Stimulated activated CD8-positive, alpha-beta memory T cell treated with anti-CD3 and anti-CD28 coated beads, Interleukin-4, amount 100 ng/mL, for 1 hour (primary cell): ENCODE results near the gene SPATS2.
A peak's percentile ranks its signal among the peaks of the same experiment; 100 is the strongest.

ENCODE experiments used
- DNase-seq, 2 donors: peaks; one replicate each; pipeline ENCODE4 v3.0.0-alpha.2; 2020; ENCODE audit warnings: low read depth in 2 of 2, low spot score in 1 of 2

SPATS2 gene

DNA sequence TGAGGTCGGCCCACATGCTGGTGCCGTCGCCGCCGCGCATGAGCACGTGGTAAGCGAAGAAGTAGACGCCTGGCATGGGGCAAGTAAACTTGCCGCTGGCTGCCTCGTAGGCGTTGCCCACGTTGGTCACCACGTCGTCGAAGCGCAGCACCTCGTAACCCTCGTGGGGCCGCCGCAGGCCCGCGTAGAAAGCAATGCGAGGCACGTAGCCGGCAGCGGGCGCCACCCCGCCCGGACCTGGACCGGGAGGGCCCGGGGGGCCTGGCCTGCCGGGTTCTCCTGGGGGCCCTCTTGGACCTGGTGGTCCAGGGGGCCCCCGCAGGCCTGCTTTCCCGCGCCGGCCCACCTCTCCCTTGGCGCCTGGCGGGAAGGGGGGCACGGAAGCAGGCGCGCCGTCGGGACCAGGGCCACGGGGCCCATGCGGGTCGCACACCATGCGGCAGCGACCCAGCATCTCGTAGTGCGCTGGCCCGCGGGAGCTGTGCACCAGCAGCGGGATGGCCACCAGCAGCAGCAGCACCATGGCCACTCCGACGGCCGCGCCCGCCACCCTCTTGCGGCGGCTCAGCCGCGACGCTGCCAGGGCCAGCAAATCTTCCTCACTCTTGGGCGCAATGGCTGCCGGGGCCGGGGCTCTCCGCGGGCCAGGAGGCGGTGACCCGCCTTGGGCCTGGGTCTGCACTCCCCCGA, 31.2 kb upstream of the SPATS2 start:
- DNase-seq, result no peak

DNA sequence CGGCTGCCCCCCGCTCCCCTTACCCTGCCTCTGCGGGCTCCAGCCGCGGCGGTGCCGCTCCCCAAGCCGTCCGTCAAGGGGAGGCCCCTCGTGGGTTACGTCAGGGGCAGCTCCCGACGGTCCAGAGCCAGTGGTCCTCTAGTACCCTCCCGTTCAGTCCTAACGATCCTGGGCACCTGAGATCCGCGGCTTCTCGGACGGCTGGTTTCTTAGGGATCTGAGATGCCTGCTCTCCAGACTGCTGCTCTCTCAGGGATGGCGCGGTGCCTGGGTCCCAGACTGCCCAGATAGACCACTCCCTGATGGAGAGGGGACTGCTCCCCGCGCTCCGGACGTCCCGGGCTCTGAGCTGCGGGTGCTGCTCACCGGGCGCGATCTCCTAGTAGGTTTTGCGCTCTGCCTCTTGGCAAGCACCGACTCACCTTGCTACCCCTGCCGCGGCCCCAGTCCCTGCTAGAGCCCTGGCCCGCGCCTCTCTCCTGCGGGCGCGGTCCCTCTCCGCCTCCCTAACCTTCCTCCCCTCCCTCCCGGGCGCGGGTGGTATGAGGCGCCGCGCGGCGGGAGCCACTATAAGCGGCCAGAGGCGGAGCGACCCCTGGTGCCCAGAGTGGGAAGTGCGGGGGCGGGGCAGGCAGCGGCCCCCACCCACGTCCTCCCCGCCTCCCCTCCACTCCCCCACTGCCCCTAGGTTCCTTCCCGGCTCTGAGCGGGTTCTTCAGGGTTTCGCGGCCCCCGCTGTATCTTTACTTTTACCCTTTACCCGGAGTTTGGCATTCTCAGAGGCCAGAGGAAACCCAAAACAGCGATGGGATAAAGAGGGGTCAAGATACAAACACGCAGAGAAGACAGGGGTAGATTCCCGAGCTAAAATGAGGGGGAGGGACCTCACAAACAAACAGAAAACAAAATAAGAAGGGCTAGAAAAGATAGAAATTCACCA, 30.3 kb upstream of the SPATS2 start, which contains the start of gene C1QL4:
TSS of gene C1QL4 (minus strand) at position 544 of the 940 bp plus-strand sequence. CDS start 711 bp downstream, outside the sequence.
- peak; percentile 80 to 86 for DNase-seq

DNA sequence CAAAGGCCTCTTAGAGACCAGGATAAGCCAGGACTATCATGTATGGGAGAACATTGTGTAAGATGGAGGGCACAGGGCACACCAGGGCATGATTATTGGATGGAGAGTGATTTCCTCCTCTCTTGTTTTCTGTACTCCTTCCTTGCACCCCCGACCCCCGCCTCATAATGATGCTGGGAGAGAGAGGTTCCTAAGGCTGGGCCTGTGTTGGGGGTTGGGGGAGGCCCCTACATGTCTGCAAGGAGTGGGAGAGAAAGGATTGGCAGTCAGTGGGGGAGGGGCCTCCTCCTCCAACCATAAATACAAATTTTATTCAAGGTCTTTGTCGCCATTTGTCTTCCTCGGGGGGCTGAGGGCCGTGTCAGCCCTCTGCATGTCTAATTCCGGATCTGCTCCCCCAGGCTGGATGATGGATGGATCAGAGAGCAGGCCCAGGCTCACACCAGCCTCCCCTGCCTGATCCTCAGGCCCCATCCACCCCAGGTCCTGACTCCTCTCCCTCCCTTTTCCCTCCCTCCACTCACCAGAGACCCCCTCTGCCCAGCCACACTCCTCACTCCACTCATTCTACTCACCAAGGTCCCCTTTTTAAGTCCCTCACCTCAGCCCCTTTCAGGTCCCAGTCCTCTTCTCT, 28.3 kb upstream of the SPATS2 start:
- DNase-seq, result no peak

- DNase-seq, result no peak
Measured at GRCh38 chr12:49339464-49339861, 27.8 kb upstream of the SPATS2 start.

- DNase-seq, result no peak
Measured at GRCh38 chr12:49340095-49340870, 27.0 kb upstream of the SPATS2 start.

DNA sequence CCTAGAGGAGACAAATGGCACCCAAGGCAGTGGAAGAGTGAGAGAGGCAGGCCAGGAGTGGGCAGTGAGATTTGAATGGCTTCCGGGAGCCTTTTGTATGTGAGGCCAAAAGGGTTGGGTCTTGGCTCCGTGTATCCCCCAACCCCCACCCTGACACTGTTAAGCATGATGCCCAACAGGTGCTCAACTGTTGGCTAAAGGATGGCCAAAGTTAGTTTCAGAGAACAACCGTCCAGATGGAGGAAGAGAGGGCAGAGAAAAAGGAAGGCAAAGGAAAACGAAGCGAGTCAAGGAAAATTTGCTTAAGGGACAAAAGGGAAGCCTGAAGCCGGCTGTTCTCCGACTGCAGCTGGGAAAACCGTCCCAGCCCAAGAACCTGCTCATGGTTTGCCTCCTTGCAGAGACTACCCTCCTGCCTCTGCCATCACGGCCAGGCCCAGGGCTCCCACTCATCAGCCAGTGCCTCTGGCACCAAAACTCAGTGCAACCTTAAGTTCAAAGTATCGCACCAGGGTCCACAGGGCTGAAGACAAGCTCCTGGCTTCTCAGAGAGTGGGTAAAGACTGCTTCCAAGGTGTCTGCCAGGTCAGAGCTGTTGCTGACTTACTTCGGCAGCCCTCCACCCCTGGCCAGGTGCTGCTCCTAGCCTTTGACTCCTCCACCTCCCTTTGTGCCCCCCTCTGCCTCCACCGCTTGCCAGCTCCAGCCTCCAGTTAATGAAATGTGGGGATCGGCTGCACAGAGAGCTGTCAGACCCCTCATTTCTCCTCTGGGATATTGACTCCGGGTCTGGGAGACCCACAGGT, 26.1 kb upstream of the SPATS2 start:
- DNase-seq, result no peak

- no peak for DNase-seq
Measured at GRCh38 chr12:49341777-49342065, 25.5 kb upstream of the SPATS2 start.

- DNase-seq, result peak; percentile 42 to 44
Measured at GRCh38 chr12:49342066-49342913, 25.0 kb upstream of the SPATS2 start.

DNA sequence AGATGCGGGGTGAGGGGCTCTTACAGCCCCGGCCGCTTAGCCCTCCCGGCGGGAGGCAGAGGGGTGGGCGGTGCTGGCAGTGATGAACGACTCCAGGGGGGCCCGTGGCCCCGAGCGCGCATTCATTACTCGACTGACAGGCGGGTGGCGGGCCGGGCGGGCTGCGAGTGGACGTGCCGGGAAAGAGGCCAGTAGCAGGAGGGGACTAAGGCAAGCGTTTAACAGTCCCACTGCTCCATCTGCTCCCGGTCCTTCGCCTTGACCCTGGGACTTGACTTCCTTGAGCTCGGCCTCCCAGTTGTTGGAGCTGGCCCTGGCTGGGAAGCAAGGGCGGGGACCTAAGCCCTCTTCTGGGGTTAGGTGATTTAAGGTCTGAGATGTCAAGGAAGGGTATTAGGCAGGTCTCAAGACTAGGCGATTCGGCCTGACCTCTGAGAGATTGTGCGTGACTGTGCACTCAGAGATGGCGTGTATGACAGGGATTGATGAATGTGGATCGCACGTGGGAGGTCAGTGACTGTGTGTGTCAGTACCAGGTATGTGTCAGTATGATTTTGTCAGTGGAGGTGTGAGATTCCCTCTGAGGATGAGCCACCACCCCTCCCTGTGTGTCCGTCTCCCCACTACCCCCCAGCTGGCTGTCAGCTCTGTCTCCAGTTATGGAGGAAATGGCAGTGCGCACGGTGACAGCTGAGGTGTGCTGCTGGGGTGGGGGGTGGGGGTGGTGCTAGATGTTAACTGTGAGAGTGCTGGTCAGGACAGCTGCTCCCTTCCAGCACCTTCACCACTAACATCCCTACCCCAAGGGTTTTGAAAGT, 24.1 kb upstream of the SPATS2 start:
- DNase-seq, result no peak

GRCh38 chr12:49344486-49345050, 22.7 kb upstream of the SPATS2 start:
- no peak for DNase-seq

DNA sequence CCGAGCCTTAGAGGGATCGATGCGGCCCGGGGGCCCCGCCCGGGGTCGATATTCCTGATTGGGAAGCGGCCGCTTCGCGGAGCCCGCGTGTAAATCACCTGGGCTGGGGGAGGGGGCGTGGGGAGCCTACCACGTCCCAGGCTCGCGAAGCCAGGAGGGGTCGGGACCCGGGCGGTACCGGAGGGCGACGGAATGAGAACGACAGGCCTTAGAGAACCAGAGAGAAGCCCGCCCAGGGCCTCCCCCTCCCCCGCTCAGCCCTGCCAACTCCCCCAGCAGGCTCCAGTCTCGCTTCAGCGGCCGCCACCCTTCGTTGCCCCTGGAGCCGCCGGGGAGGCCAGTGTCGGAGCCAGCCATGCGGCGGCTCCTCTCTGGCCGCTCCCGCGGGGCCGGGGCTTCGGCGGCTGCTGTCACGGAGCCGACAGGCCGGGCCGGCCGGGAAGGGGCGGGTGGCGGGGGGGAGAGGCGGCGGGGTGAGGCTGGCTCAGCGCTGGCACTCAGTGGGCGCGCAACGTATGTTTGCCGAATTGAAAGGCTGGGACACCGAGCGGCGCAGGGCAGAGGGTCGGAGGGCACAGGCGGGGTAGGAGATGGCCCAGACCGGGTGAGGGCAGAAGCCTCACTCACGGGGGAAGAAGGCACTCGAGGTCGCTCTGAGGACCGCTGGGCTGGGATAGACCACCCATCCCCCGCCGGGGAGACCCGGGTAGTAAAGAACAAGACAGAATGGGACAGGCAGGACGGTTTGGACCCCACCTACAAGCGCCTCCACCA, 22.0 kb upstream of the SPATS2 start:
- no peak for DNase-seq

DNA sequence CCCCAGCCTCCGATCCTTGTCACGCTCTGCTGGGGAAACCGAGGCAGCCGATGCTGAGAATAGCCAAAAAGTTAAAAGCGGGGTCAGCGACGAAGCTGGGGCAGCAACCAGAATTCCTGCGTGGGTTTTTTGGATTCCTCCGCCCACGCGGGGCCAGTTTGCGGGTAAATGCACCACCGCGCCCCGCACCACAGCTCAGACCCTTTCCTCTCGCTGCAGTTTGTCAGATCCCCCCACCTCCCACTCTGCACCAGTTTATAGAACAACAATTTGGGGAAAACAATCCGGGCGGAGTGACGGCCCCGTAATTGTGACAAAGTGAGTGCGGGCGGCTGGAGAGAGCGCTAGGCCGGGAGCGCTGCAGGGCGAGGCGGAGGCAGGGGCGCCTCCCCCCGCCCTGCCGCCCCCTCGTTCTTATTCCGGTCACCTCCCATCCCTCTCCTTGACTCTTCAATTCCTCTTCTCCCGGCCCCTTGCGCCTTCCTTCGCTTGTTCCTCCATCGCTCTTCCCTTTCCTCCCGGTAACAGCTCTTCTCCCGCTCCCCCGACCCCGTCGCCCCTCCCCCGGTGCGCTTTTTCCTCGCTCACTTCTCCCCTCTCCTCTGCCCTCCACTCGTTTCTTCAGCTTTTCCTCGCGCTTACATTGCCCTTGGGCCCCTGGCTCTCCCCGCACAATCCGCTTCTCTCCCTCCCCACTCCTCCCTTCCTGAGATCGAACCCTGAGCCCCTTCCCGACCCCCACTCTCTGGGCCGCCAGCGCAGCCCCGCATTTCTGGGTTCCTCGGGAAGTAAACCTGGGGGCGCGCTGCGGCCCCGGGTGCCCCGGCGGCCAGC, 21.2 kb upstream of the SPATS2 start:
- DNase-seq, result no peak

- no peak for DNase-seq
Measured at GRCh38 chr12:49346659-49347310, 20.5 kb upstream of the SPATS2 start, which contains the start of gene DNAJC22. Gene DNAJC22 (plus strand): TSS chr12:49346888. CDS start chr12:49348873, 1,985 bp downstream.

- DNase-seq, result peak; percentile 62 to 67
Measured at GRCh38 chr12:49347311-49348193, 19.7 kb upstream of the SPATS2 start.

DNA sequence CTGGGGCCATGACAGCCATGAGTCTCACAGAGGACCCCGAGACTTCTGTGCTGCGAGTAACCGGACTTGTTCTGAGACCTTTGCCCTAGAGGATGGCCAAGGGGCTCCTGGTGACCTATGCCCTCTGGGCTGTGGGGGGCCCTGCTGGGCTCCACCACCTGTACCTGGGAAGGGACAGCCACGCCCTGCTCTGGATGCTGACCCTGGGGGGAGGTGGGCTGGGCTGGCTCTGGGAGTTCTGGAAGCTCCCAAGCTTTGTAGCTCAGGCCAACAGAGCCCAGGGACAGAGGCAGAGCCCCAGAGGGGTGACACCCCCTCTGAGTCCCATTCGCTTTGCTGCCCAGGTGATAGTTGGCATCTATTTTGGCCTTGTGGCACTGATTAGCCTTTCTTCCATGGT, 18.5 kb upstream of the SPATS2 start:
- DNase-seq, result no peak
